GM23338 (cell line): ENCODE measurements around the gene CCDC86. TPM values are rescaled to one million over a fixed set of nuclear protein-coding genes. Genes with fewer than 3 reads are reported as not detected.

Experiments used
- ATAC-seq: fragments of 200-7000 bp; cut with Tn5 transposase; 3 replicates; pipeline ENCODE4 v1.9.1; 2020
- DNase-seq: peaks from one replicate; pipeline ENCODE4 v3.0.0-alpha.2; 2015; ENCODE audit warnings: low spot score
- H2AFZ ChIP-seq: fragments of 200-600 bp; sonication (generic); 2 replicates; pipeline ENCODE4 v1.8.0; 2016; ENCODE audit warnings: antibody characterized with exemption, mild to moderate bottlenecking, moderate library complexity
- H3F3A ChIP-seq: fragments of 200-600 bp; sonication (generic); replicated peaks from 2 replicates; pipeline ENCODE4 v1.8.0; 2017; ENCODE audit warnings: antibody characterized with exemption, mixed run types, low read depth
- H3K27ac ChIP-seq: fragments of 200-600 bp; sonication (generic); 2 replicates; pipeline ENCODE4 v1.6.1; 2016; ENCODE audit warnings: low read depth
- H3K27me3 ChIP-seq: fragments of 200-600 bp; sonication (generic); 2 replicates; pipeline ENCODE4 v1.8.0; 2016; ENCODE audit warnings: mild to moderate bottlenecking, mixed run types, moderate library complexity; ENCODE audit not compliant: insufficient read depth
- H3K36me3 ChIP-seq: fragments of 200-600 bp; sonication (generic); 2 replicates; pipeline ENCODE4 v1.8.0; 2016; ENCODE audit warnings: mild to moderate bottlenecking; ENCODE audit not compliant: insufficient read depth
- H3K4me1 ChIP-seq: fragments of 200-600 bp; sonication (generic); 2 replicates; pipeline ENCODE4 v1.8.0; 2016; ENCODE audit warnings: mild to moderate bottlenecking, moderate library complexity; ENCODE audit not compliant: insufficient read depth
- H3K4me2 ChIP-seq: fragments of 200-600 bp; sonication (generic); 2 replicates; pipeline ENCODE4 v1.7.1; 2017; ENCODE audit warnings: mixed run types
- H3K4me3 ChIP-seq: fragments of 200-600 bp; sonication (generic); 2 replicates; pipeline ENCODE4 v1.6.1; 2016; ENCODE audit warnings: mixed run types
- H3K79me2 ChIP-seq: fragments of 200-600 bp; sonication (generic); replicated peaks from 2 replicates; pipeline ENCODE4 v1.8.0; 2017; ENCODE audit warnings: mild to moderate bottlenecking; ENCODE audit not compliant: insufficient read depth
- H3K9me2 ChIP-seq: fragments of 200-600 bp; sonication (generic); 2 replicates; pipeline ENCODE4 v1.8.0; 2017; ENCODE audit not compliant: insufficient read depth
- H4K20me1 ChIP-seq: fragments of 200-600 bp; sonication (generic); replicated peaks from 2 replicates; pipeline ENCODE4 v1.8.0; 2017; ENCODE audit warnings: mild to moderate bottlenecking; ENCODE audit not compliant: insufficient read depth
- H3K27ac Mint-ChIP-seq: 2 replicates; pipeline ENCODE4 v1.8.0; 2020; ENCODE audit warnings: inconsistent platforms, mild to moderate bottlenecking, moderate library complexity, mixed read lengths
- H3K27me3 Mint-ChIP-seq: 3 replicates; pipeline ENCODE4 v1.8.0; 2022; ENCODE audit warnings: low read depth, mild to moderate bottlenecking, moderate library complexity, mixed read lengths, inconsistent platforms; ENCODE audit not compliant: insufficient read depth, poor library complexity
- H3K36me3 Mint-ChIP-seq: 3 replicates; pipeline ENCODE4 v1.8.0; 2021; ENCODE audit warnings: low read depth, mild to moderate bottlenecking, inconsistent platforms, moderate library complexity, mixed read lengths
- H3K4me1 Mint-ChIP-seq: 3 replicates; pipeline ENCODE4 v1.8.0; 2020; ENCODE audit warnings: mild to moderate bottlenecking, inconsistent platforms, mixed read lengths
- H3K4me3 Mint-ChIP-seq: 3 replicates; pipeline ENCODE4 v1.8.0; 2021; ENCODE audit warnings: moderate library complexity, mild to moderate bottlenecking, inconsistent platforms, mixed read lengths
- H3K9me3 Mint-ChIP-seq: 3 replicates; pipeline ENCODE4 v1.8.0; 2020; ENCODE audit warnings: moderate library complexity, mild to moderate bottlenecking, inconsistent platforms, mixed read lengths
- CREB1 ChIP-seq: fragments of 250-450 bp; sonication (Bioruptor Pico); IDR thresholded peaks from 2 replicates; pipeline ENCODE4 v1.5.0; 2020; ENCODE audit warnings: low read depth, mild to moderate bottlenecking, moderate library complexity
- EZH2 ChIP-seq: fragments of 200-600 bp; sonication (generic); IDR thresholded peaks from one replicate; pipeline ENCODE4 v1.8.0; 2017; ENCODE audit warnings: antibody characterized with exemption, mild to moderate bottlenecking, low read depth; ENCODE audit not compliant: unreplicated experiment
- EZH2phosphoT487 ChIP-seq: fragments of 200-600 bp; sonication (generic); IDR thresholded peaks from one replicate; pipeline ENCODE4 v1.8.1; 2018; ENCODE audit warnings: antibody characterized with exemption; ENCODE audit not compliant: unreplicated experiment
- JUNB ChIP-seq: IDR thresholded peaks from one replicate; pipeline ENCODE4 v1.6.1; 2016; ENCODE audit warnings: antibody characterized with exemption; ENCODE audit not compliant: unreplicated experiment
- NANOG ChIP-seq: IDR thresholded peaks from 2 replicates; pipeline ENCODE4 v1.6.1; 2016; ENCODE audit warnings: antibody characterized with exemption, borderline replicate concordance
- POLR2AphosphoS5 ChIP-seq: IDR thresholded peaks from 2 replicates; pipeline ENCODE4 v1.6.1; 2016; ENCODE audit warnings: antibody characterized with exemption, low read depth
- STAT1 ChIP-seq: IDR thresholded peaks from one replicate; pipeline ENCODE4 v1.6.1; 2016; ENCODE audit warnings: antibody characterized with exemption; ENCODE audit not compliant: unreplicated experiment
- ZNF114 ChIP-seq: fragments of 250-450 bp; sonication (Bioruptor Pico); IDR thresholded peaks from 2 replicates; pipeline ENCODE4 v1.5.0; 2020; ENCODE audit warnings: mild to moderate bottlenecking, moderate library complexity
- ZNF331 ChIP-seq: fragments of 250-450 bp; sonication (Bioruptor Pico); IDR thresholded peaks from 2 replicates; pipeline ENCODE4 v1.5.0; 2020; ENCODE audit warnings: low read depth, mild to moderate bottlenecking, moderate library complexity
- polyA plus RNA-seq: library from polyadenylated mRNA; unstranded; fragments of >200 nt; fragmentation: Nextera tagmentation; extraction: Ambion mirVana; gene quantifications from 2 replicates; pipeline ENCODE4 v1.2.1, GENCODE V29; 2016
- total RNA-seq: library from RNA; depleted of rRNA; stranded (reverse); fragments of >200 nt; shearing (Covaris generic); gene quantifications from 2 replicates; pipeline ENCODE4 v1.2.3, GENCODE V29; 2014
- TF ChIP-seq, protein P1 (sequence below), 2 experiments: fragments of 200-600 bp in 1 of 2; sonication (generic) in 1 of 2; conservative IDR thresholded peaks; 2 replicates each; pipeline versions ENCODE4 v1.5.1 to v1.6.1; 2016 to 2017; ENCODE audit warnings: antibody characterized with exemption in 2 of 2, low read depth in 2 of 2, mild to moderate bottlenecking in 2 of 2, moderate library complexity in 1 of 2
- TF ChIP-seq, protein P2 (sequence below): IDR thresholded peaks from one replicate; pipeline ENCODE4 v1.6.1; 2018; ENCODE audit warnings: antibody characterized with exemption; ENCODE audit not compliant: unreplicated experiment
- TF ChIP-seq, protein P3 (sequence below): fragments of 250-450 bp; sonication (Bioruptor Pico); IDR thresholded peaks from 2 replicates; pipeline ENCODE4 v1.5.0; 2020; ENCODE audit warnings: mild to moderate bottlenecking, moderate library complexity
- TF ChIP-seq, protein P4 (sequence below): IDR thresholded peaks from 2 replicates; pipeline ENCODE4 v1.6.1; 2016; ENCODE audit warnings: antibody characterized with exemption

CCDC86 gene
- total and polyA plus RNA-seq, 2 experiments from 2014 or later: 67.3 to 98.5 TPM

DNA sequence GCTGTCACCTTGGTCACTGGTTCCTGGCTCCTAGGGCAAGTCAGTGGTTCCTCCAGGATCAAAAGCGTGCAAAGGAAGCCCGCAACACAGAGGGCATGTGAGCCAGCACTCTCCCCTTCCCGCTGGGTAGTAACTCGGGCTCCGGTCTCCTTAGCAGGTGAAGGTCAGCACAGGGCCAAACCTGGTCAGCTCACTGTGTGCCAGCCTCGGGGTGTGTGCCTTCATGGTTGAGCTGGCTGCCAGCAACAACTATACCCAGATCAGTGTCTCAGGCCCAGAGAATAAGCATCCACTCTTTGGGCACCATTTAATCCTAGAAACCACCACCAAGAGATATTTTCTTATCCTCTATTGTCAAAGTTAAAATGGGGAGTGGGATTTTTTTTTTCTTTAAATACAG lies 16.1 kb upstream of the CCDC86 start:
- Mint-ChIP-seq H3K4me1 (no peaks in the 10 kb centered on the region), H3K27me3 (no peaks in the 10 kb centered on the region), H3K27ac (no peak overlapping the region), H3K4me3 (no peak overlapping the region), H3K9me3 (no peaks in the 10 kb centered on the region), H3K36me3 (no peaks in the 10 kb centered on the region)
- TF ChIP-seq, protein P1, sequence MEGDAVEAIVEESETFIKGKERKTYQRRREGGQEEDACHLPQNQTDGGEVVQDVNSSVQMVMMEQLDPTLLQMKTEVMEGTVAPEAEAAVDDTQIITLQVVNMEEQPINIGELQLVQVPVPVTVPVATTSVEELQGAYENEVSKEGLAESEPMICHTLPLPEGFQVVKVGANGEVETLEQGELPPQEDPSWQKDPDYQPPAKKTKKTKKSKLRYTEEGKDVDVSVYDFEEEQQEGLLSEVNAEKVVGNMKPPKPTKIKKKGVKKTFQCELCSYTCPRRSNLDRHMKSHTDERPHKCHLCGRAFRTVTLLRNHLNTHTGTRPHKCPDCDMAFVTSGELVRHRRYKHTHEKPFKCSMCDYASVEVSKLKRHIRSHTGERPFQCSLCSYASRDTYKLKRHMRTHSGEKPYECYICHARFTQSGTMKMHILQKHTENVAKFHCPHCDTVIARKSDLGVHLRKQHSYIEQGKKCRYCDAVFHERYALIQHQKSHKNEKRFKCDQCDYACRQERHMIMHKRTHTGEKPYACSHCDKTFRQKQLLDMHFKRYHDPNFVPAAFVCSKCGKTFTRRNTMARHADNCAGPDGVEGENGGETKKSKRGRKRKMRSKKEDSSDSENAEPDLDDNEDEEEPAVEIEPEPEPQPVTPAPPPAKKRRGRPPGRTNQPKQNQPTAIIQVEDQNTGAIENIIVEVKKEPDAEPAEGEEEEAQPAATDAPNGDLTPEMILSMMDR (conservative IDR thresholded peaks at IDR 0.05; ENCODE audit: low read depth in 2 of 2): no peak
- TF ChIP-seq NANOG (no peak), ZNF114 (CRISPR knock-in tag) (no peak), EZH2phosphoT487 (no peak), ZNF331 (CRISPR knock-in tag) (no peak), STAT1 (no peak), EZH2 (no peak), POLR2AphosphoS5 (no peak), JUNB (no peak), CREB1 (no peak)
- TF ChIP-seq, protein P2, sequence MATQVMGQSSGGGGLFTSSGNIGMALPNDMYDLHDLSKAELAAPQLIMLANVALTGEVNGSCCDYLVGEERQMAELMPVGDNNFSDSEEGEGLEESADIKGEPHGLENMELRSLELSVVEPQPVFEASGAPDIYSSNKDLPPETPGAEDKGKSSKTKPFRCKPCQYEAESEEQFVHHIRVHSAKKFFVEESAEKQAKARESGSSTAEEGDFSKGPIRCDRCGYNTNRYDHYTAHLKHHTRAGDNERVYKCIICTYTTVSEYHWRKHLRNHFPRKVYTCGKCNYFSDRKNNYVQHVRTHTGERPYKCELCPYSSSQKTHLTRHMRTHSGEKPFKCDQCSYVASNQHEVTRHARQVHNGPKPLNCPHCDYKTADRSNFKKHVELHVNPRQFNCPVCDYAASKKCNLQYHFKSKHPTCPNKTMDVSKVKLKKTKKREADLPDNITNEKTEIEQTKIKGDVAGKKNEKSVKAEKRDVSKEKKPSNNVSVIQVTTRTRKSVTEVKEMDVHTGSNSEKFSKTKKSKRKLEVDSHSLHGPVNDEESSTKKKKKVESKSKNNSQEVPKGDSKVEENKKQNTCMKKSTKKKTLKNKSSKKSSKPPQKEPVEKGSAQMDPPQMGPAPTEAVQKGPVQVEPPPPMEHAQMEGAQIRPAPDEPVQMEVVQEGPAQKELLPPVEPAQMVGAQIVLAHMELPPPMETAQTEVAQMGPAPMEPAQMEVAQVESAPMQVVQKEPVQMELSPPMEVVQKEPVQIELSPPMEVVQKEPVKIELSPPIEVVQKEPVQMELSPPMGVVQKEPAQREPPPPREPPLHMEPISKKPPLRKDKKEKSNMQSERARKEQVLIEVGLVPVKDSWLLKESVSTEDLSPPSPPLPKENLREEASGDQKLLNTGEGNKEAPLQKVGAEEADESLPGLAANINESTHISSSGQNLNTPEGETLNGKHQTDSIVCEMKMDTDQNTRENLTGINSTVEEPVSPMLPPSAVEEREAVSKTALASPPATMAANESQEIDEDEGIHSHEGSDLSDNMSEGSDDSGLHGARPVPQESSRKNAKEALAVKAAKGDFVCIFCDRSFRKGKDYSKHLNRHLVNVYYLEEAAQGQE: no peak
- TF ChIP-seq, protein P3, sequence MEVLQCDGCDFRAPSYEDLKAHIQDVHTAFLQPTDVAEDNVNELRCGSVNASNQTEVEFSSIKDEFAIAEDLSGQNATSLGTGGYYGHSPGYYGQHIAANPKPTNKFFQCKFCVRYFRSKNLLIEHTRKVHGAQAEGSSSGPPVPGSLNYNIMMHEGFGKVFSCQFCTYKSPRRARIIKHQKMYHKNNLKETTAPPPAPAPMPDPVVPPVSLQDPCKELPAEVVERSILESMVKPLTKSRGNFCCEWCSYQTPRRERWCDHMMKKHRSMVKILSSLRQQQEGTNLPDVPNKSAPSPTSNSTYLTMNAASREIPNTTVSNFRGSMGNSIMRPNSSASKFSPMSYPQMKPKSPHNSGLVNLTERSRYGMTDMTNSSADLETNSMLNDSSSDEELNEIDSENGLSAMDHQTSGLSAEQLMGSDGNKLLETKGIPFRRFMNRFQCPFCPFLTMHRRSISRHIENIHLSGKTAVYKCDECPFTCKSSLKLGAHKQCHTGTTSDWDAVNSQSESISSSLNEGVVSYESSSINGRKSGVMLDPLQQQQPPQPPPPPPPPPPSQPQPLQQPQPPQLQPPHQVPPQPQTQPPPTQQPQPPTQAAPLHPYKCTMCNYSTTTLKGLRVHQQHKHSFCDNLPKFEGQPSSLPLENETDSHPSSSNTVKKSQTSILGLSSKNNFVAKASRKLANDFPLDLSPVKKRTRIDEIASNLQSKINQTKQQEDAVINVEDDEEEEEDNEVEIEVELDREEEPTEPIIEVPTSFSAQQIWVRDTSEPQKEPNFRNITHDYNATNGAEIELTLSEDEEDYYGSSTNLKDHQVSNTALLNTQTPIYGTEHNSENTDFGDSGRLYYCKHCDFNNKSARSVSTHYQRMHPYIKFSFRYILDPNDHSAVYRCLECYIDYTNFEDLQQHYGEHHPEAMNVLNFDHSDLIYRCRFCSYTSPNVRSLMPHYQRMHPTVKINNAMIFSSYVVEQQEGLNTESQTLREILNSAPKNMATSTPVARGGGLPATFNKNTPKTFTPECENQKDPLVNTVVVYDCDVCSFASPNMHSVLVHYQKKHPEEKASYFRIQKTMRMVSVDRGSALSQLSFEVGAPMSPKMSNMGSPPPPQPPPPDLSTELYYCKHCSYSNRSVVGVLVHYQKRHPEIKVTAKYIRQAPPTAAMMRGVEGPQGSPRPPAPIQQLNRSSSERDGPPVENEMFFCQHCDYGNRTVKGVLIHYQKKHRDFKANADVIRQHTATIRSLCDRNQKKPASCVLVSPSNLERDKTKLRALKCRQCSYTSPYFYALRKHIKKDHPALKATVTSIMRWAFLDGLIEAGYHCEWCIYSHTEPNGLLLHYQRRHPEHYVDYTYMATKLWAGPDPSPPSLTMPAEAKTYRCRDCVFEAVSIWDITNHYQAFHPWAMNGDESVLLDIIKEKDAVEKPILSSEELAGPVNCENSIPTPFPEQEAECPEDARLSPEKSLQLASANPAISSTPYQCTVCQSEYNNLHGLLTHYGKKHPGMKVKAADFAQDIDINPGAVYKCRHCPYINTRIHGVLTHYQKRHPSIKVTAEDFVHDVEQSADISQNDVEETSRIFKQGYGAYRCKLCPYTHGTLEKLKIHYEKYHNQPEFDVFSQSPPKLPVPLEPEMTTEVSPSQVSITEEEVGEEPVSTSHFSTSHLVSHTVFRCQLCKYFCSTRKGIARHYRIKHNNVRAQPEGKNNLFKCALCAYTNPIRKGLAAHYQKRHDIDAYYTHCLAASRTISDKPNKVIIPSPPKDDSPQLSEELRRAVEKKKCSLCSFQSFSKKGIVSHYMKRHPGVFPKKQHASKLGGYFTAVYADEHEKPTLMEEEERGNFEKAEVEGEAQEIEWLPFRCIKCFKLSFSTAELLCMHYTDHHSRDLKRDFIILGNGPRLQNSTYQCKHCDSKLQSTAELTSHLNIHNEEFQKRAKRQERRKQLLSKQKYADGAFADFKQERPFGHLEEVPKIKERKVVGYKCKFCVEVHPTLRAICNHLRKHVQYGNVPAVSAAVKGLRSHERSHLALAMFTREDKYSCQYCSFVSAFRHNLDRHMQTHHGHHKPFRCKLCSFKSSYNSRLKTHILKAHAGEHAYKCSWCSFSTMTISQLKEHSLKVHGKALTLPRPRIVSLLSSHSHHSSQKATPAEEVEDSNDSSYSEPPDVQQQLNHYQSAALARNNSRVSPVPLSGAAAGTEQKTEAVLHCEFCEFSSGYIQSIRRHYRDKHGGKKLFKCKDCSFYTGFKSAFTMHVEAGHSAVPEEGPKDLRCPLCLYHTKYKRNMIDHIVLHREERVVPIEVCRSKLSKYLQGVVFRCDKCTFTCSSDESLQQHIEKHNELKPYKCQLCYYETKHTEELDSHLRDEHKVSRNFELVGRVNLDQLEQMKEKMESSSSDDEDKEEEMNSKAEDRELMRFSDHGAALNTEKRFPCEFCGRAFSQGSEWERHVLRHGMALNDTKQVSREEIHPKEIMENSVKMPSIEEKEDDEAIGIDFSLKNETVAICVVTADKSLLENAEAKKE (CRISPR knock-in tag): no peak
- TF ChIP-seq, protein P4, sequence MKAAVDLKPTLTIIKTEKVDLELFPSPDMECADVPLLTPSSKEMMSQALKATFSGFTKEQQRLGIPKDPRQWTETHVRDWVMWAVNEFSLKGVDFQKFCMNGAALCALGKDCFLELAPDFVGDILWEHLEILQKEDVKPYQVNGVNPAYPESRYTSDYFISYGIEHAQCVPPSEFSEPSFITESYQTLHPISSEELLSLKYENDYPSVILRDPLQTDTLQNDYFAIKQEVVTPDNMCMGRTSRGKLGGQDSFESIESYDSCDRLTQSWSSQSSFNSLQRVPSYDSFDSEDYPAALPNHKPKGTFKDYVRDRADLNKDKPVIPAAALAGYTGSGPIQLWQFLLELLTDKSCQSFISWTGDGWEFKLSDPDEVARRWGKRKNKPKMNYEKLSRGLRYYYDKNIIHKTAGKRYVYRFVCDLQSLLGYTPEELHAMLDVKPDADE: no peak
- ATAC-seq: no peak
- Histone ChIP-seq H3K4me1 (no peaks in the 10 kb centered on the region; the same call in 1 of the 2 replicates), H3K27me3 (no peaks in the 10 kb centered on the region), H3K36me3 (no peaks in the 10 kb centered on the region), H3K27ac (no peak overlapping the region), H2AFZ (no peak overlapping the region), H3K4me2 (no peak overlapping the region), H3K9me2 (no peaks in the 10 kb centered on the region), H4K20me1 (no peaks in the 10 kb centered on the region), H3K79me2 (no peaks in the 10 kb centered on the region), H3K4me3 (no peak overlapping the region), H3F3A (no peaks in the 10 kb centered on the region)
- no peak for DNase-seq
